Measurements from ENCODE around the gene APBB1IP. TPM values are rescaled to one million over a fixed set of nuclear protein-coding genes. Genes with fewer than 3 reads are reported as not detected.
"Not testable (repeated sequence)": the region's sequence is repeated elsewhere in the genome, so short reads cannot be mapped to it uniquely, and the experiment has no call there.

Gene APBB1IP
- total and polyA plus RNA-seq, 8 donors = 1.2 to 4.7 (median 3.2) TPM; not detected in 1

DNA sequence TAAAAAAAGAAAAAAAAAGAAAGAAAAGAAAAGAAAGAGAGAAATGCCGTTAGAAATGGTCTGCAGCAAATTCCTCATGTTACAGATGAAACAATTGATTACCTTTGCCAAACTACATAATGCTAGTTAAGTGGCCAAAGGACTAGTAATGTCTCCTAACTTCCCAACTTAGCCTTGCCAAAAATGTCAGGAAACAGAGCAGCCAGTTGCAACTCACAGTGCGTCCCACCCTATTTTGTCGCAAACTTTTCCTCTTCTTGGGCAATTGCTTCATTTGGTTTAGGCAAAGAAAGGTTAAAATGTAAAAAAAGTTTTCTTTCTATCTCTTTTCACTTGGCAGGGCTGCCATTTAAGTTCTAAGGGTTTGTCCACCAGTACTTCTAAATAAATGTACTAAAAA is 53.1 kb downstream of the APBB1IP start:
- no peak for DNase-seq
- TF ChIP-seq EP300 (IDR thresholded peaks at IDR 0.05) (no peak), CTCF (IDR thresholded peaks at IDR 0.05) (no peak), POLR2A (IDR thresholded peaks at IDR 0.05) (no peak), POLR2AphosphoS5 (IDR thresholded peaks at IDR 0.05) (no peak)
- Histone ChIP-seq H3K4me1 (peaks cover 0 to 15% (median 7%) of the 10 kb centered on the region in 4 donors), H3K9me3 (no peaks in the 10 kb centered on the region), H3K4me3 (no peak overlapping the region), H3K27ac (peak overlapping the region in 1 of 5 donors; percentile 42), H3K27me3 (no peaks in the 10 kb centered on the region), H3K36me3 (peaks cover 0 to 12% (median 4%) of the 10 kb centered on the region in 4 donors)
- intact Hi-C loops (cut with DNase I; ENCODE audit: low total_unique reads) = no loop called here
- 81 to 95% (median 84%) methylated on average over 3 of the region's 3 CpGs for WGBS, 5 donors

DNA sequence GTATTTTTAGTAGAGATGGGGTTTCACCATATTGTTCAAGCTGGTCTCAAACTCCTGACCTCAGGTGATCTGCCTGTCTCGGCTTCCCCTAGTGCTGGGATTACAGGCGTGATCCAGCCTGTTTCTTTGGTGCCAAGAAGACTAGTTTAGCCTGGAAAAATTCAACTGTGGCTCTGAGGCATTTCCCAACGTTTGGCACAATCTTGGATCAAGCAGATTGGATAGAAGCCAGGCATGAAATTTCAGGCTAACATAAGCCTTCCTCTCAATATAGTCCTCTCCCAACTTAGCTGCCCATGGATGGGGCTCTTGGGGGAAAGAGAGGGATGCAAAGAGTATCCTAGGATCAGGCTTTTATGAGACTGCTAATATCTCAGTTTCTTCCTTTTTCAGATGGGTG is 53.8 kb downstream of the APBB1IP start:
- TF ChIP-seq CTCF (IDR thresholded peaks at IDR 0.05) = no peak
- TF ChIP-seq POLR2AphosphoS5 (IDR thresholded peaks at IDR 0.05) = no peak
- TF ChIP-seq EP300 (IDR thresholded peaks at IDR 0.05) = no peak
- no peak for TF ChIP-seq POLR2A (IDR thresholded peaks at IDR 0.05)
- H3K36me3 ChIP-seq = peaks cover 0 to 12% (median 4%) of the 10 kb centered on the region in 4 donors
- H3K9me3 ChIP-seq = no peaks in the 10 kb centered on the region
- WGBS, 5 donors = 54 to 68% (median 57%) methylated on average over 3 of the region's 3 CpGs
- intact Hi-C loops (cut with DNase I; ENCODE audit: low total_unique reads) = no loop called here
- H3K4me3 ChIP-seq = no peak overlapping the region
- H3K27me3 ChIP-seq = no peaks in the 10 kb centered on the region
- no peak for DNase-seq
- peak overlapping the region in 1 of 5 donors; percentile 42 for H3K27ac ChIP-seq
- H3K4me1 ChIP-seq = peaks cover 0 to 9% (median 3%) of the 10 kb centered on the region in 4 donors

GRCh38 chr10:26492725-26493124 is 54.6 kb downstream of the APBB1IP start:
- H3K4me3 ChIP-seq; H3K27me3 ChIP-seq; intact Hi-C loops (cut with DNase I; ENCODE audit: low total_unique reads); H3K9me3 ChIP-seq; H3K4me1 ChIP-seq; H3K27ac ChIP-seq; DNase-seq: not testable (repeated sequence)
- peaks cover 0 to 13% (median 5%) of the 10 kb centered on the region in 4 donors for H3K36me3 ChIP-seq
- WGBS, 5 donors = 57 to 87% (median 69%) methylated on average over 9 of the region's 9 CpGs

DNA sequence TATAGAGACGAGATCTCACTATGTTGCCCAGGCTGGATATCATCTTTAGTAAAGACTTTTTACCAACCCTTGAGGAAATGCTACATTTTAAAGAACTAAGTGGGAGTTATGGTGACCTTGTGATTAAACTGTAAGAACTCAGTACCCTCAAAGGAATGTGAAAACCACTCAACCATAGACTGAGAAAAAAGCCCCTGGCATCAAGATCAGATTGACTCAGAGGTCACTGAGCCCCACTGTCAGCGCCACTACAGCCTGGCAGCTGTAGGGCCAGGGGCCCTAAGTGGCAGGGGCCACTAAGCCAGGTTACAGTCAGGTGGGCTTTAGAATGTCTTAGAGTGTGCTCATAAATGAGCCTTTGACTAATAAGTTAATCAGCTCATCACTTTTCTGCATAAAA is 55.9 kb downstream of the APBB1IP start:
- no peak for DNase-seq
- H3K4me3 ChIP-seq = no peak overlapping the region
- no peaks in the 10 kb centered on the region for H3K27me3 ChIP-seq
- no peaks in the 10 kb centered on the region for H3K4me1 ChIP-seq
- WGBS, 5 donors = 82 to 93% (median 90%) methylated on average over 2 of the region's 2 CpGs
- H3K27ac ChIP-seq = no peak overlapping the region
- intact Hi-C loops (cut with DNase I; ENCODE audit: low total_unique reads) = no loop called here
- H3K9me3 ChIP-seq = no peaks in the 10 kb centered on the region
- no peak for TF ChIP-seq EP300 (IDR thresholded peaks at IDR 0.05)
- TF ChIP-seq POLR2AphosphoS5 (IDR thresholded peaks at IDR 0.05) = no peak
- TF ChIP-seq POLR2A (IDR thresholded peaks at IDR 0.05) = no peak
- no peak for TF ChIP-seq CTCF (IDR thresholded peaks at IDR 0.05)
- peaks cover 0 to 22% (median 5%) of the 10 kb centered on the region in 4 donors for H3K36me3 ChIP-seq

GRCh38 chr10:26499426-26499825 is 61.3 kb downstream of the APBB1IP start:
- no peaks in the 10 kb centered on the region for H3K9me3 ChIP-seq
- no peaks in the 10 kb centered on the region for H3K27me3 ChIP-seq
- H3K4me3 ChIP-seq = no peak overlapping the region
- TF ChIP-seq POLR2AphosphoS5 (IDR thresholded peaks at IDR 0.05) (no peak), EP300 (IDR thresholded peaks at IDR 0.05) (no peak), CTCF (IDR thresholded peaks at IDR 0.05) (no peak), POLR2A (IDR thresholded peaks at IDR 0.05) (no peak)
- H3K27ac ChIP-seq = no peak overlapping the region
- no peak for DNase-seq
- intact Hi-C loops (cut with DNase I; ENCODE audit: low total_unique reads) = no loop called here
- H3K36me3 ChIP-seq = peaks cover 0 to 11% (median 2%) of the 10 kb centered on the region in 4 donors
- H3K4me1 ChIP-seq = no peaks in the 10 kb centered on the region

All from stomach (tissue), 9 donors.